ENCODE data around the gene APOBEC2.
"Not testable (repeated sequence)": the region's sequence is repeated elsewhere in the genome, so short reads cannot be mapped to it uniquely, and the experiment has no call there.

Gene APOBEC2

DNA sequence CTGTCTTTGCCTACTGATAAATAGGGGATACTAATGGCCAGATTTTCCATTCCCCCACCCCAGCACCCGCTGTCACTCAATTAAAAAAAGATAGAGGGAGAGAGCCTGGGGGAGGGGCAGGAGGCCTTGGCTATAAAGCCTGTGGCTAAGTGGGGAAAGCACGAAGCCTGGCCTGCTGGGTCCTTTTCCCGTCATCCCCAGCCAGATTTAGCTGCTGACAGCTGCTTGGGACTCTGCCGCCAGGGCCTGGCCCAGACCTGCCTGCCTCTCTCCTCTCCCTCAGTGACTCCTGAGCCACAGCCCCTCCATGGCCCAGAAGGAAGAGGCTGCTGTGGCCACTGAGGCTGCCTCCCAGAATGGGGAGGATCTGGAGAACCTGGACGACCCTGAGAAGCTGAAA is at the start of gene APOBEC2:
Gene APOBEC2, plus strand, starts transcription at position 162 of the 400 bp plus-strand sequence. Its CDS starts 146 bp downstream, at position 308.
- no peak for DNase-seq

- DNase-seq = peak; percentile 25
These were observed 46.8 kb upstream of the APOBEC2 start for GRCh38 chr6:41006217-41006616.

GRCh38 chr6:41006980-41007379 is 46.0 kb upstream of the APOBEC2 start:
- DNase-seq = not testable (repeated sequence)

- DNase-seq = no peak
These were observed 45.0 kb upstream of the APOBEC2 start for GRCh38 chr6:41008011-41008410.

GRCh38 chr6:41009669-41010068 is 43.3 kb upstream of the APOBEC2 start:
- DNase-seq = no peak

DNA sequence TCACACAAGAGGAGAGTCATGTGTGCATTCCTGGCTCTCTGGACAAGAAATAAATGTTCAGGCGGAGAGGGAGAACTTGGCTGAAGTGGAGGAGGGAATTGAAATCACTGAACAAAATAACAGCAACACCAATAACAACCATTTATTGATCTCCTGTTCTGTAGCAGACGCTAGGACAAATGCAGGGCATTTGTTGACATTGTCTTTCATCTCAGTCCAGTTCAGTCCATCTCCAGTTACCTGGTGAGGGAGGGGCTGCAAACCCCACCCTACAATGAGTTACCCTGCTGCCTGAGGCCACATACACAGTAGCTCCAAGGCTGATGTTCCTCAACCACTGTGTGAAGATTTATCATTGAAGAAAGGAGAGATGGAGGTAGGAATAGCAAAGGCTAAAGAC is 41.3 kb upstream of the APOBEC2 start:
- DNase-seq = no peak

GRCh38 chr6:41013466-41014153 is 39.4 kb upstream of the APOBEC2 start:
- no peak for DNase-seq

GRCh38 chr6:41014780-41015179 is 38.2 kb upstream of the APOBEC2 start:
- no peak for DNase-seq

DNA sequence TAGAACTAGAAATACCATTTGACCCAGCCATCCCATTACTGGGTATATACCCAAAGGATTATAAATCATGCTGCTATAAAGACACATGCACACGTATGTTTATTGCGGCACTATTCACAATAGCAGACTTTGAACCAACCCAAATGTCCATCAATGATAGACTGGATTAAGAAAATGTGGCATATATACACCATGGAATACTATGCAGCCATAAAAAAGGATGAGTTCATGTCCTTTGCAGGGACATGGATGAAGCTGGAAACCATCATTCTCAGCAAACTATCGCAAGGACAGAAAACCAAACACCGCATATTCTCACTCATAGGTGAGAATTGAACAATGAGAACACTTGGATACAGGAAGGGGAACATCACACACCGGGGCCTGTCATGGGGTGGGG is 37.1 kb upstream of the APOBEC2 start:
- DNase-seq = not testable (repeated sequence)

- DNase-seq = no peak
These were observed 35.3 kb upstream of the APOBEC2 start for GRCh38 chr6:41017663-41018062.

DNA sequence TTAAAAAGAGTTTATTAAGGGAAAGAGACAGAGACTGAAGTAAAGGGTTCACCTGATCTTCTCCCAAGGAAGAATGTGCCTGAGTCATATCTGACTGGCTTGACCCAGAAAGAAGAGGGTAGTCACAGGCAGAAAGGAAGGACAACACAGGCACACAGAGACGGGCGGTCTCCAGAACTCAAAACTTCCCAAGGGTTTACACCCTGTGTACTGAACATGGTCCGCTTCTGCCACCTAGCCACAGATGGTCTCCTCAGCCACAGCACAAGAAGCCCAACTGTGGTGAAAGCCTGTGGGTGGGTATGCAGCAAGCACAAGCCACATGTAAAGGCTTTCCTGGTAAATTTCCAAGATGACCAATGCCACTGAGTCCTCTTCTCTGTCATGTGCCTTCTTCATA is 31.2 kb upstream of the APOBEC2 start:
- DNase-seq = no peak

DNA sequence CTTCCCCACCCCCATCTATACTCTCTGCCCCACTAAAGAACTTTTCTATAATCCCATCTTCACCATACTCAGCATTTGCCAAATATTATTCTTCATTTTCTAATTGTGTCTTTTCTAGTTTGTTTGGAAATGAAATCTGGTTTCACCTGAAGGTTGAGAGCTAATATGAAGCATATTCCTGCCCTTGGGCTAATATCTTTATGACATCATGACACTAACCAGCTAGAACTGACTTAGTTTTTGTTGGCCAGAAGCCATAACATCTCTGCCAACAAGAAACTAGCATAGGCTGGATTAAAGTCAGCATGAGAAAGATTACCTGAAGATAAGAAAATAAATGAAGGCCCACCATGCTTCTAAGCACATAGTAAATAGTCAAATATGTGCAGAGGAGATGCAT is 30.7 kb upstream of the APOBEC2 start:
- DNase-seq = no peak

DNA sequence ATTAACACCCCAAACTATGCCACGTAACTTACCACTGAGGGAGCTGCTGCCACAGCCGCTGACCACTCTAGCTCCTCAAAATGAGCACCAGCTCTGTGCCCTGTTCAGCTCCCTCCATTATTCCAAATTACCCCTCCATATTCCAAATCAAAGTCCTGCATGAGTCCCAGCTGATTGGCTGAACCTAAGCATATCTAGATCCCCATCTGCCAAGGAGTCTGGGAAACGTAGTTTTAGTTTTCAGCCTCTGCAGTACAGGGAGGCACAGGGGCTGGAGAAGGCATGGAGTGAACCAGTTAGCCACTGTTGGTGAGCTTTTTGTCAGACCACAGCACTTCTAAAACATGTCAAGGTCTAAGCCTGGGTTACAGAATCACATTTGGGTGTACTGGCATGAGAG is 29.9 kb upstream of the APOBEC2 start:
- no peak for DNase-seq

DNA sequence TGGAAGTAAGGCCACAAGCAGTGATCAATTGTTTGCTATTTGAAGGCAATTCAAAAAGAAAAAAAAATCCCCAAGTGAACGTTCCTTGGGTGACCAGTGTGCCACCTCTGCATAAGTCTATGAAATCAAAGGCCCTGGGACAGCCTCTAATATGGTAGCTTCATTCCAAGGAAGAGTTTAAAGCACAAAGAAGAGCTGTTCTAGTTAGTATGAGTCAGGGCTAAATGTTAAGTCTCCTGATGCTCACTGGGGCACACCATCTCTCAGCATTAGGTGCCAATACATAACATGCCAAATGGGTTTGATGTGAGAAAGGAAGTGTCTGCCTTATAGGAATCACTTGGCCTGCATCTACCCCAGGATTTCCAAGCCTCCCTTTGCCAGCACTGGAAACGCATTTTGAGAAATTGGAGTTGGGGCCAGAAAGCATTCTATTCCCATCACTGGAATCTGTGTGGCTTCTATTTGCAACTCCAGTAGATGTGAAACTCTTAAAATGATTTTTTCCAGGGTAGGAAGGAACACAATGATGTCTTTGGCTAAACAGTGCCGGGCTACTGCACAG is 27.0 kb upstream of the APOBEC2 start:
- no peak for DNase-seq

- no peak for DNase-seq
These were observed 25.8 kb upstream of the APOBEC2 start for GRCh38 chr6:41027241-41027640.

DNA sequence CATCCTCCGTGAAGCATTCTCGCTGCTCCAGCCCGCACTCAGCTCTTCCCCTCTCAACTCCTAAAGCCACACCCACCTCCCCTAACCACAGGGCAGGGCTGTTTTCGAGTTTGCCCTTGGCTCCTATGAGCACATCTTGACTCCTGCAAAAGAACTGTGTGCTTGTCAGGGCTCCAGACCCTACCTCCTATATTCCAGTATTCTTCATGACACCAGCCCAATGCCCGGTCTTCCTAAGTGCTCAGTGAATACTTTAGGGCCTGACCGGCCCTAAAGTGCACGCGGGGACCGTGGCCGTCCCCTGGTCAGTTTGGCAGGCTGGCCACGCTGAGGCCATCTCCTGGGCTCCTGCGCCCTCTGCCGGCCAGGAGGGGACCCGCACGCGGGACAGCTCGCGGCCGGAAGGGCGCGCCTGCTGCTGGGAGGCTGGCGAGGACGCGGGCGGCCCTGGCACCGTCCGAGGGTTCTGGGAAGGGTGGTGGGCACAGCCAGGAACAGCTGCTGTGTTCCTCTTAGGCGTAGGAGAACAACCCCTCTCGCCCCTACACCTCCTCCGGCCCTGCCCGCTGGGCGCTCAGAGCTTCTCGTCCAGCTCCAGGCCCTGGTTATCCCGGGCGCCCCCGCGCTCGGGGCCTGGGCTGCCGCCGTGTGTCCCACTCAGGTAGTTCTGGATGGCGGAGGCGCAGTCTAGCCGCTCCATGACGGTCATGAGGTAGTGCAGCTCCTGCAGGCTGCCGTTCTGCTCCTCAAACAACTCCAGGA is 25.0 kb upstream of the APOBEC2 start:
- peak; percentile 63 for DNase-seq

DNA sequence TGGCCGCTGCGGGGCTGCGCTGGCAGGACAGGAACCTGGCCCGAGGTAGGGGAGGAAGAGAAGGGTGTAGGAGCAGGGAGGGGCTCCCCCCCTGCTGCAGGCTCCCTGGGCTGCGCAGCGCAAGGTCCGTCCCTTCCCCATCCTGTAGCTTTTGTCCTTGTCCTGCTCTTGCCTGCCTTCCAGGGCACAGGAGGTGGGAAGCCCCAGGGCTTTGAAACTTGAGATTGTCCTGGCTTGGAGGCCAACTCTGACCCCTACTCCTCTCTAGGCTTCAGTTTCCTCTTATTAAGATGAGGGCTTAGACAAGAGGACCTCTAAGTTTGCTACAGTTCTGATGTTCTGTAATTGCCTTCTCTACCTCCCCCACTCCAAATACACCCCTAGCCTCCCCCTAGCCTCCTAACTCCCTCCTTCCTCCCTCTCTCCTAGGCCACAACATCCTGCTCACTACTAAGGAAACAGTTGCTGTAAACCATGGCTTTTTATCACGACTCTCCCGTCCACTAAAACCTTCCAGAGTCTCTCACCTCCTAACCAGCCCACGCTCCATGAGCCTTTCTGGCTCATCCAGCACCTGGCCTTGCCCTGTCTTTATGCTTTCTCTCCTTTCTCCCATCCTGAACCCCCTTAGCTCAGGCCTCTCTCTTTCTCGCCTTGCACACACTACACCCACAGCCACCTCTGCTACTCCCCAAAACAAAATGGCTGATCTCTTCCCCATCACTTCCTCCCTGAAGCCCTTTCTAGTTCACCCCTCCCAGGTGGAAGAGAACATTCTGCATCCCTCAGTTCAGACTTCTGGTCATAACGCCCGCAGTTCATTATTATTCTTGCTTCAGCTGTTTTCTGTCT is 24.2 kb upstream of the APOBEC2 start:
- DNase-seq = no peak

DNA sequence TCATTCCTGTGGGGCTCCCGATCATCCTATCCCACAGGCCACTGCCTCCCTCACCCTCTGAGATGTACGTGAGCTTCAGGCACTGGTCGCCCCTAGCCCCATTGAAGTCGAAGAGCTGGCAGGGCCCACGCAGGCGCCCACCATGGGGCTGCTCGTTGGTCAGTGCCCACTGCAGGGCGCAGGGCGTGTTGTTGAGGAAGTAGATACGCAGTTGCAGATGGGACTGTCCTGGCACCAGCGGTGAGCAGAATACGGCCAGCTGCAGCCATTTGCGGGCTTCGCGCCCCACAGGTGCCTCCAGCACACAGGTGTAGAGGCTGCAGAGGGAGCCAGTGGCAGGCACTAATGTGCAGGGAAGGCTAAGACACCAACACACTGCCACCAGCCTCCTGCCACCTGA is 20.2 kb upstream of the APOBEC2 start:
- DNase-seq = no peak

DNA sequence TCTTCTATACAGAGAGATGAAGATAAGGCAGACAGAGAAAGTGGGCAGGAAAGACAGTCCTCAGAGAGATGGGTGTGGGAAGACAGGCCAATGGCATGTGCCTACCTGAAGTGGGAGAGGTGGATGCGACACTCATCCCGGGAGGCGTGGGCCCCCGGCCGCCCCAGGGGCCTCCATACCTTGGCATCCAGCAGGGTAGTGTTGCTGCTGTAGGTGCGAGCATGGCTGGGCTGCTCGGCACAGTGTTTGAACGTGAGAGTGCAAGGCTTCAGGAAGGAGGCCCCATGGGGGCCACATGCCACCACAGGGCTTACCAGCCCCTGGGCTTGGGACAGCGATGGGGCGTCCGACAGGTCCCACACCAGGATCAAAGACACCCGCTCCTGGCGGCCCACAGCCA is 19.2 kb upstream of the APOBEC2 start:
- no peak for DNase-seq

DNA sequence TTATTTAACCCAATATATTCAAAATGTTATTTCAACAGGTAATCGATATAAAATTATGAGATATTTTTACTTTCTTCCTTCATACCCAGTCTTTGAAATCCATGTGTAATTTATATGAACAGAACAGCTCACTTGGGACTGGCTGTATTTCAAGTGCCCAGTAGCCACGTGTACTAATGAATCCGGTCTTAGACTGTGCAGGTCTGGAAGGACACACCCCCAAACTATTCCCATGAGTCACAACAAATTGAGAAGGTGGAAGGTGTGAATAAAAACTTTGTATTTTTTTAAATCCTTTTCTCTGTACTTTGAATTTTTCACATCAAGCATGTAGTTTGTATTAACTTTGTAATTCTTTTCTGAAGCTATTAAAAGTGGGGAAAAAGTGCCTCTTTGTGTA is 16.8 kb upstream of the APOBEC2 start:
- DNase-seq = no peak

DNA sequence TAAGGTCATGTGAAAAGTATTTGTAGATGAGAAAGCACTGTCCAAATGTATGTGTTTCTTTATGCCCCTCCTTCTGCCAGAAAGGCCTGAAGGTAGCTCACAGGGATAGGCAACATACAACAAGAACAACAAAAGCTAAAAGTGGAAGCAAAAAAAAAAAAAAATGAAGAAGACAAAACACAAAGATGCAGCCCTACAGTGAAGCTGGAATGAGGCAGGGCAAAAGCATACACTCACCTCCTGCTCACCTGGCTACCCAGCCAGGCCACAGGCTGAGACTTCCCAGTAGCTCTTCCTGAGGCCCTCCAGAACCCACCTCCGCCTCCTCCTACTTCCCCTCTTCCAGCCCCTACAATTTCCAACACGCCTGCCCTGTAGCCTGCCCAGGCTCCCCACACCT is 16.4 kb upstream of the APOBEC2 start:
- DNase-seq = no peak

GRCh38 chr6:41037107-41037900 is 15.7 kb upstream of the APOBEC2 start:
- DNase-seq = no peak
